Endothelial cell (in vitro differentiated cells): ENCODE data around the gene MRNIP. TPM values are rescaled to one million over a fixed set of nuclear protein-coding genes. Genes with fewer than 3 reads are reported as not detected.

ENCODE experiments used
- DNase-seq: peaks from one replicate; pipeline ENCODE4 v3.0.0; 2021; ENCODE audit warnings: low spot score
- H3K27ac Mint-ChIP-seq: one replicate; pipeline ENCODE4 v1.8.0; 2021; ENCODE audit warnings: mixed read lengths, inconsistent platforms; ENCODE audit not compliant: unreplicated experiment
- H3K27me3 Mint-ChIP-seq: one replicate; pipeline ENCODE4 v1.8.0; 2021; ENCODE audit warnings: mild to moderate bottlenecking, moderate library complexity, mixed read lengths, inconsistent platforms; ENCODE audit not compliant: unreplicated experiment
- H3K36me3 Mint-ChIP-seq: one replicate; pipeline ENCODE4 v1.8.0; 2021; ENCODE audit warnings: mild to moderate bottlenecking, low read depth, mixed read lengths, inconsistent platforms; ENCODE audit not compliant: unreplicated experiment
- H3K4me1 Mint-ChIP-seq: one replicate; pipeline ENCODE4 v1.8.0; 2021; ENCODE audit warnings: mild to moderate bottlenecking, mixed read lengths, inconsistent platforms; ENCODE audit not compliant: unreplicated experiment
- H3K4me3 Mint-ChIP-seq: one replicate; pipeline ENCODE4 v1.8.0; 2021; ENCODE audit warnings: mild to moderate bottlenecking, mixed read lengths, inconsistent platforms; ENCODE audit not compliant: unreplicated experiment
- H3K9me3 Mint-ChIP-seq: one replicate; pipeline ENCODE4 v1.8.0; 2021; ENCODE audit warnings: mixed read lengths, inconsistent platforms; ENCODE audit not compliant: unreplicated experiment
- total RNA-seq: library from RNA; stranded (reverse); fragmentation: NEBNext Ultra II Directional; extraction: Animal tissue kit (Norgen Biotek cat#: 25700); gene quantifications from one replicate; pipeline ENCODE4 v1.2.1, GENCODE V29; 2021; ENCODE audit not compliant: unreplicated experiment
- TF ChIP-seq, protein P1 (sequence below): fragments of 200-600 bp; sonication (generic); IDR thresholded peaks from one replicate; pipeline ENCODE4 v1.5.0; 2021; ENCODE audit warnings: antibody characterized with exemption; ENCODE audit not compliant: unreplicated experiment

Gene MRNIP
- total RNA-seq, 1 donor from 2014 or later: 38.5 TPM

GRCh38 chr5:179800696-179801201, 57.9 kb downstream of the MRNIP start:
- no peak overlapping the region for H3K4me3 Mint-ChIP-seq

GRCh38 chr5:179800071-179800695, 58.4 kb downstream of the MRNIP start:
- H3K36me3 Mint-ChIP-seq: peaks cover 32% of the 10 kb centered on the region
- TF ChIP-seq, protein P1, sequence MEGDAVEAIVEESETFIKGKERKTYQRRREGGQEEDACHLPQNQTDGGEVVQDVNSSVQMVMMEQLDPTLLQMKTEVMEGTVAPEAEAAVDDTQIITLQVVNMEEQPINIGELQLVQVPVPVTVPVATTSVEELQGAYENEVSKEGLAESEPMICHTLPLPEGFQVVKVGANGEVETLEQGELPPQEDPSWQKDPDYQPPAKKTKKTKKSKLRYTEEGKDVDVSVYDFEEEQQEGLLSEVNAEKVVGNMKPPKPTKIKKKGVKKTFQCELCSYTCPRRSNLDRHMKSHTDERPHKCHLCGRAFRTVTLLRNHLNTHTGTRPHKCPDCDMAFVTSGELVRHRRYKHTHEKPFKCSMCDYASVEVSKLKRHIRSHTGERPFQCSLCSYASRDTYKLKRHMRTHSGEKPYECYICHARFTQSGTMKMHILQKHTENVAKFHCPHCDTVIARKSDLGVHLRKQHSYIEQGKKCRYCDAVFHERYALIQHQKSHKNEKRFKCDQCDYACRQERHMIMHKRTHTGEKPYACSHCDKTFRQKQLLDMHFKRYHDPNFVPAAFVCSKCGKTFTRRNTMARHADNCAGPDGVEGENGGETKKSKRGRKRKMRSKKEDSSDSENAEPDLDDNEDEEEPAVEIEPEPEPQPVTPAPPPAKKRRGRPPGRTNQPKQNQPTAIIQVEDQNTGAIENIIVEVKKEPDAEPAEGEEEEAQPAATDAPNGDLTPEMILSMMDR: no peak
- no peaks in the 10 kb centered on the region for H3K9me3 Mint-ChIP-seq
- H3K4me3 Mint-ChIP-seq: no peak overlapping the region
- DNase-seq: no peak
- H3K27me3 Mint-ChIP-seq: peaks cover 18% of the 10 kb centered on the region
- peaks cover 14% of the 10 kb centered on the region for H3K4me1 Mint-ChIP-seq
- H3K27ac Mint-ChIP-seq: no peak overlapping the region

More at GRCh38 chr5:179800696-179801201, 57.9 kb downstream of the MRNIP start:
- Mint-ChIP-seq H3K4me1 (peaks cover 14% of the 10 kb centered on the region), H3K9me3 (no peaks in the 10 kb centered on the region), H3K36me3 (peaks cover 32% of the 10 kb centered on the region), H3K27me3 (peaks cover 18% of the 10 kb centered on the region), H3K27ac (no peak overlapping the region)
- TF ChIP-seq, protein P1: no peak
- DNase-seq: no peak

DNA sequence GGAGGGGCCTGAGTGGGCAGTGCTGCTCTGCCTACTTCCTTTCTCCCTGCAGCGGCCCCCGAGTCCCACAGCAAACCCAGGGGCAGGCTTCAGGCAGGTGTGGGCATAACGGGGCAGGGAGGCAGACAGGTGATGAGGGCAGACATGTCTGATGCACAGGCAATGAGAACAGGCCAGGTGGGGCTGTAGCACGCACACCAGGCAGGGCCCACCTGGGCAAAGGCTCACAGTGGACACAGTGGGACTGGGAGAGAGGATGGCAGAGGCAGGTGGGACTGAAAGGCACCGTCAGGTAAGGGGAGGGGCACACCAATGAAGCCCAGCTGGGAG, 59.0 kb downstream of the MRNIP start:
- peaks cover 28% of the 10 kb centered on the region for H3K36me3 Mint-ChIP-seq
- peak overlapping the region; percentile 9 for H3K27ac Mint-ChIP-seq
- no peaks in the 10 kb centered on the region for H3K9me3 Mint-ChIP-seq
- peak overlapping the region; percentile 65 for H3K4me3 Mint-ChIP-seq
- TF ChIP-seq, protein P1: no peak
- H3K4me1 Mint-ChIP-seq: peaks cover 8% of the 10 kb centered on the region
- H3K27me3 Mint-ChIP-seq: peaks cover 17% of the 10 kb centered on the region
- DNase-seq: no peak

DNA sequence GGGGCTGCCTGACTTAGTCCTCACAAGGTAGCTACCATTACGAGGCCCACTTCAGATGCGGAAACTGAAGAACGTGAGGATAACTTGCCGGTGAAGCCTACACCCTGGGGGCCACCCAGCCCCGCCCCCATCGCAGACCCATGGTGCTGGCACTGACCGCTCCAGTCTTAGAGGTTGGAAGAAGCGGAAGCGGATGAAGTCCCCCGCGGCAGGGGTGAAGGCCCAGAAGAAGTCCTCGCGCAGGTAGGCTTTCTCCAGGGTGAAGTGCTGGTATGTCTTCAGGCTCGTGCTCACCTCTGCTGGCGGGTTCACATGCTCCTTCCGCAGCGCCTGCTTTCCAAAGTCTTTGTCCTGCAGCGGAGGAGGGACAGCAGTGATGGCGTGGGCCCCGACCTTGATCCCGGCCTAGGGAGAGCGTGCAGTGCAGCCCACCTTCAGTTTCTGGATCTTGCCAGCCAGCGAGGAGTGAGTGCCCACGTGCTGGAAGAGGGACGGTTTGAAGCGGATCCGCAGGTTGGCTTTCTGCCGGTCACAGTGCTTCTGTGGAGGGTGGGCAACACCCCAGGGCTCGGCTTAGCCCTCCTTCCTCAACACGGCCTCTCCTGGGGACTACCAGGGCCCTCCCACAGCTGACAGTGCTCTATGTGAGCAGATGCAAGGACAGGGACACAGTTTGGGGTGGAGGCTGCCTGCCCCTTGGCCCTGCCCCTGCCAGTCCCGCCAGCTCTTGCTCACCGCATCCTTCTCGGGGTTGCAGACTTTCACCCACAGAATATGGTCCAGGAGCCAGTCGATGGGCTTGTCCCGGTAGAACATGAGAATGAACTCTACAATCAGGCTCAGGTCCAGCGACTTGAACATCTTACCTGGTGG, 59.6 kb downstream of the MRNIP start:
- peaks cover 28% of the 10 kb centered on the region for H3K36me3 Mint-ChIP-seq
- H3K27me3 Mint-ChIP-seq: peaks cover 20% of the 10 kb centered on the region
- H3K4me3 Mint-ChIP-seq: peak overlapping the region; percentile 65
- no peak for DNase-seq
- H3K4me1 Mint-ChIP-seq: peaks cover 7% of the 10 kb centered on the region
- no peaks in the 10 kb centered on the region for H3K9me3 Mint-ChIP-seq
- H3K27ac Mint-ChIP-seq: peak overlapping the region; percentile 9
- TF ChIP-seq, protein P1: no peak
